K562 (cell line): Measurements from ENCODE around the gene CD69. TPM values are rescaled to one million over a fixed set of nuclear protein-coding genes. Genes with fewer than 3 reads are reported as not detected.

ENCODE experiments used
- ATAC-seq: fragments of 200-7000 bp; cut with Tn5 transposase; 3 replicates; pipeline ENCODE4 v1.9.1; 2020; ENCODE audit warnings: moderate library complexity
- BruUV-seq: library from RNA; stranded (reverse); fragments of 400-500 nt; replicated peaks from 2 replicates; lab custom pipeline; 2021; lab: Mats Ljungman, UMichigan
- CTCF ChIA-PET: fragments of 300-600 bp; formaldehyde crosslinking; extraction: SDS; loops from one replicate; lab custom pipeline; 2021; ENCODE audit warnings: low intra/inter-chr PET ratio; lab: Yijun Ruan, JAX
- POLR2A ChIA-PET: fragments of 300-600, 350-650 bp; sonication (Branson Sonifier 250); formaldehyde crosslinking; extraction: SDS; loops from one replicate; lab custom pipeline; 2021; ENCODE audit warnings: antibody characterized with exemption, inconsistent platforms; lab: Yijun Ruan, JAX
- DNase-seq, 4 experiments: peaks; one replicate each; pipeline versions ENCODE4 v3.0.0 to v3.0.0-alpha.2; 2011 to 2018; ENCODE audit warnings: low spot score in 3 of 4, mixed read lengths in 3 of 4; ENCODE audit errors: extremely low read depth in 1 of 4
- FAIRE-seq: peaks from 2 replicates; lab custom pipeline; 2011; peaks lifted over from hg19 to GRCh38; lab: Jason Lieb, UNC
- H2AFZ ChIP-seq: 2 replicates; pipeline ENCODE4 v1.6.0; 2011; ENCODE audit warnings: low read depth, low read length, control low read depth, inconsistent platforms
- H3K27ac ChIP-seq: fragments of 200-600 bp; 3 replicates; pipeline ENCODE4 v1.8.0; 2011; ENCODE audit warnings: low read depth, mild to moderate bottlenecking, control low read depth, inconsistent platforms, low read length, moderate library complexity, mixed read lengths; ENCODE audit errors: extremely low read depth
- H3K27me3 ChIP-seq, 2 experiments: fragments of 300-600 bp in 1 of 2; 2 replicates in 1 of 2; 3 replicates in 1 of 2; pipeline versions ENCODE4 v1.6.0 to v1.8.0; 2011; ENCODE audit warnings: inconsistent platforms in 2 of 2, low read length in 2 of 2, mild to moderate bottlenecking in 1 of 2, mixed read lengths in 1 of 2, moderate library complexity in 1 of 2; ENCODE audit not compliant: control insufficient read depth in 2 of 2, insufficient read depth in 2 of 2
- H3K36me3 ChIP-seq: fragments of 300-600 bp; 3 replicates; pipeline ENCODE4 v1.8.0; 2011; ENCODE audit warnings: mild to moderate bottlenecking, low read length, inconsistent platforms; ENCODE audit not compliant: control insufficient read depth, insufficient read depth
- H3K4me1 ChIP-seq, 2 experiments: fragments of 200-600 bp in 1 of 2; replicated peaks in 1 of 2; 2 replicates in 1 of 2; 3 replicates in 1 of 2; pipeline versions ENCODE4 v1.5.1 to v1.8.0; 2011; ENCODE audit warnings: inconsistent platforms in 2 of 2, low read length in 2 of 2, mild to moderate bottlenecking in 1 of 2, mixed read lengths in 1 of 2, moderate library complexity in 1 of 2; ENCODE audit not compliant: control insufficient read depth in 2 of 2, insufficient read depth in 2 of 2
- H3K4me2 ChIP-seq: 2 replicates; pipeline ENCODE4 v1.6.1; 2011; ENCODE audit warnings: low read length, control low read depth, inconsistent platforms, mixed read lengths; ENCODE audit not compliant: insufficient read depth
- H3K4me3 ChIP-seq: fragments of 200-600 bp; sonication (generic), shearing (Covaris generic); 2 replicates; pipeline ENCODE4 v1.5.1; 2016; ENCODE audit warnings: control low read depth, inconsistent platforms
- H3K79me2 ChIP-seq: fragments of 200-600 bp; 3 replicates; pipeline ENCODE4 v1.8.0; 2011; ENCODE audit warnings: low read length, inconsistent platforms; ENCODE audit not compliant: control insufficient read depth, insufficient read depth
- H3K9ac ChIP-seq, 2 experiments: 2 replicates each; pipeline versions ENCODE4 v1.6.0 to v1.6.1; 2011; ENCODE audit warnings: low read depth in 2 of 2, low read length in 2 of 2, control low read depth in 1 of 2, inconsistent platforms in 1 of 2, mild to moderate bottlenecking in 1 of 2, mixed read lengths in 1 of 2; ENCODE audit not compliant: insufficient read depth in 1 of 2
- H3K9me1 ChIP-seq: one replicate; pipeline ENCODE4 v1.6.0; 2011; ENCODE audit warnings: inconsistent platforms, mild to moderate bottlenecking, low read length, moderate library complexity; ENCODE audit not compliant: control insufficient read depth, insufficient read depth
- H3K9me3 ChIP-seq: replicated peaks from 2 replicates; pipeline ENCODE4 v1.5.1; 2011; ENCODE audit warnings: low read depth, low read length, inconsistent platforms; ENCODE audit not compliant: control insufficient read depth, insufficient read depth
- H4K20me1 ChIP-seq: replicated peaks from 2 replicates; pipeline ENCODE4 v1.6.1; 2011; ENCODE audit warnings: low read length, inconsistent platforms, mixed read lengths; ENCODE audit not compliant: control insufficient read depth, insufficient read depth
- CBFA2T2 ChIP-seq: fragments of 450-650 bp; conservative IDR thresholded peaks from 2 replicates; pipeline ENCODE4 v1.6.1; 2017; ENCODE audit warnings: mild to moderate bottlenecking
- ETV1 ChIP-seq: fragments of 450-650 bp; conservative IDR thresholded peaks from 2 replicates; pipeline ENCODE4 v1.6.1; 2016; ENCODE audit warnings: missing genetic modification characterization, control low read depth, low read depth, missing compliant biosample characterization
- FOXA3 ChIP-seq, 2 experiments: fragments of 450-650 bp in 1 of 2; sonication (generic) in 1 of 2; formaldehyde crosslinking; IDR thresholded peaks in 1 of 2; conservative IDR thresholded peaks in 1 of 2; 2 replicates each; pipeline versions ENCODE4 v1.4.0 to v1.8.0; 2020 to 2022; ENCODE audit warnings: mild to moderate bottlenecking in 2 of 2, missing genetic modification reagents in 1 of 2
- GABPB2 ChIP-seq: fragments of 250-450 bp; sonication (Bioruptor Pico); conservative IDR thresholded peaks from 2 replicates; pipeline ENCODE4 v1.5.1; 2021; ENCODE audit warnings: mild to moderate bottlenecking
- GTF2E2 ChIP-seq: fragments of 200-800 bp; sonication (Bioruptor generic); IDR thresholded peaks from 2 replicates; pipeline ENCODE4 v1.6.1; 2016; ENCODE audit warnings: missing genetic modification characterization, missing compliant biosample characterization
- HMGN3 ChIP-seq: IDR thresholded peaks from 2 replicates; pipeline ENCODE4 v1.6.1; 2011; ENCODE audit warnings: borderline replicate concordance, low read depth, mild to moderate bottlenecking, mixed read lengths, low read length; ENCODE audit not compliant: insufficient read length; ENCODE audit errors: extremely low read depth
- MNT ChIP-seq, 2 experiments: fragments of 450-650 bp; conservative IDR thresholded peaks; 2 replicates each; pipeline ENCODE4 v1.6.1; 2017; ENCODE audit warnings: mild to moderate bottlenecking in 2 of 2, moderate library complexity in 2 of 2
- RBBP5 ChIP-seq: fragments of 200-600 bp; sonication (generic); IDR thresholded peaks from 2 replicates; pipeline ENCODE4 v1.6.1; 2012; ENCODE audit warnings: borderline replicate concordance, mild to moderate bottlenecking, low read length, control low read depth, inconsistent platforms; ENCODE audit not compliant: insufficient read depth, poor library complexity, severe bottlenecking
- TRIM28 ChIP-seq: fragments of 450-650 bp; IDR thresholded peaks from 2 replicates; pipeline ENCODE4 v1.6.1; 2017
- ZFPM2 ChIP-seq: fragments of 250-450 bp; sonication (Bioruptor Pico); IDR thresholded peaks from 2 replicates; pipeline ENCODE4 v1.5.1; 2022; ENCODE audit warnings: mild to moderate bottlenecking
- ZKSCAN8 ChIP-seq: fragments of 200-800 bp; sonication (Bioruptor generic); IDR thresholded peaks from 2 replicates; pipeline ENCODE4 v1.6.1; 2016; ENCODE audit warnings: missing genetic modification characterization, missing compliant biosample characterization
- ZNF644 ChIP-seq: fragments of 200-800 bp; sonication (Bioruptor generic); IDR thresholded peaks from 2 replicates; pipeline ENCODE4 v1.6.1; 2016; ENCODE audit warnings: low read depth, missing genetic modification characterization, missing compliant biosample characterization
- WGBS: fragments of 100-300 bp; shearing (Covaris generic); methylation state at CpG from one replicate; pipeline ENCODE4 v1.1.6; 2016; ENCODE audit warnings: low coverage, mixed read lengths; ENCODE audit not compliant: insufficient coverage; ENCODE audit errors: missing lambda C conversion rate; 5-methylcytosine and 5-hydroxymethylcytosine counted together
- in situ Hi-C: fragments of 300-500 bp; cut with MboI; formaldehyde crosslinking; loops from 4 replicates; pipeline ENCODE4 v1.15.0; 2018; ENCODE audit warnings: inconsistent platforms, mixed read lengths
- intact Hi-C: fragments of 100-400 bp; cut with micrococcal nuclease; formaldehyde crosslinking; loops from 2 replicates; pipeline ENCODE4 v1.14.2; 2022
- polyA plus RNA-seq, 8 experiments: library from polyadenylated mRNA; depleted of rRNA in 4 of 8; stranded (reverse) in 5 of 8; unstranded in 3 of 8; fragments of >200 nt; fragmentation: Nextera tagmentation in 2 of 8; fragmentation: Illumina TruSeq in 1 of 8; extraction: Ambion mirVana in 2 of 8; extraction: Trizol in 1 of 8; gene quantifications; 2 replicates each; pipeline versions ENCODE4 v1.2.1 to v1.2.3, GENCODE V29; 2011 to 2014; ENCODE audit warnings: inconsistent platforms in 1 of 8, missing spikeins in 1 of 8
- total RNA-seq, 7 experiments: library from RNA; depleted of rRNA in 6 of 7; stranded (reverse); fragments of >200 nt in 6 of 7; fragmentation: Illumina TruSeq in 2 of 7; extraction: Trizol in 2 of 7; gene quantifications; 2 replicates each; pipeline versions ENCODE4 v1.2.1 to v1.2.3, GENCODE V29; 2011 to 2021; ENCODE audit warnings: low replicate concordance in 1 of 7
- TF ChIP-seq, protein P1 (sequence below): sonication (generic); formaldehyde crosslinking; IDR thresholded peaks from 2 replicates; pipeline ENCODE4 v1.8.1; 2022; ENCODE audit warnings: missing genetic modification reagents
- TF ChIP-seq, protein P2 (sequence below): fragments of 450-650 bp; IDR thresholded peaks from 2 replicates; pipeline ENCODE4 v1.6.1; 2018; ENCODE audit warnings: mild to moderate bottlenecking, low read depth; ENCODE audit not compliant: partially characterized antibody
- TF ChIP-seq, protein P3 (sequence below): fragments of 450-650 bp; IDR thresholded peaks from 2 replicates; pipeline ENCODE4 v1.7.0; 2016; ENCODE audit warnings: borderline replicate concordance

The CD69 gene
- total and polyA plus RNA-seq, 9 of the 15 experiments (the other 6 are each of a cell fraction or from before 2014, with no cell fraction given) = 11.7 to 243 (median 54.4) TPM

DNA sequence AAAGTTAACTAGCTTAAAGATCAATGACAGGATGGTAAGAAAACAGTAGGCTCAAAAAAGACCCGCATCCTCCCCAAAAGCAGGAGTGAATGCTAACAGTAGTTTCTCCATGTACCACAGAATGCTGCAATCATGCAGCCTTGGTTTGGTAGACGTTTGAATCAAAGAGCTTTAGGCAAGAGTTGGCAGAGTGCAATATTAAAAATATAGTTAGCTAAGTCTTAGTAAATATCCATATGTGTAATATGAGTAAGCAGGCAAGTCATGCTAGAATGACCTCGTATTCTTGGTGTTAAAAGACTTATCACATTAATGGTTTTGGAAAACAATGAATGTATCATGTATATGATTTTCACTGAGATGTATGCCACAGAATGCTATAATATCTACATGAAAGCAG is 47.8 kb upstream of the CD69 start:
- no peak for FAIRE-seq
- Histone ChIP-seq H3K79me2 (no peaks in the 10 kb centered on the region), H3K4me2 (no peak overlapping the region), H2AFZ (no peak overlapping the region), H3K27ac (no peak overlapping the region), H3K4me3 (no peak overlapping the region), H3K36me3 (no peaks in the 10 kb centered on the region), H3K9me3 (no peaks in the 10 kb centered on the region), H4K20me1 (no peaks in the 10 kb centered on the region), H3K9ac (no peak overlapping the region), H3K9me1 (no peaks in the 10 kb centered on the region), H3K4me1 (peaks cover 0 to under 1% of the 10 kb centered on the region in 2 experiments; a peak in 1 of 5 replicates), H3K27me3 (no peaks in the 10 kb centered on the region)
- DNase-seq = no peak
- POLR2A ChIA-PET = no interaction called here
- no peak for ATAC-seq
- in situ Hi-C loops = loop anchor here (25.0 kb wide), 1 partner anchor 329 kb away; the partner anchor contains the start of gene CLEC7A
- no peak for TF ChIP-seq GABPB2 (CRISPR knock-in tag)
- TF ChIP-seq GTF2E2 = no peak
- no peak for TF ChIP-seq ETV1 (tag)
- TF ChIP-seq CBFA2T2 = no peak
- TF ChIP-seq, protein P1, sequence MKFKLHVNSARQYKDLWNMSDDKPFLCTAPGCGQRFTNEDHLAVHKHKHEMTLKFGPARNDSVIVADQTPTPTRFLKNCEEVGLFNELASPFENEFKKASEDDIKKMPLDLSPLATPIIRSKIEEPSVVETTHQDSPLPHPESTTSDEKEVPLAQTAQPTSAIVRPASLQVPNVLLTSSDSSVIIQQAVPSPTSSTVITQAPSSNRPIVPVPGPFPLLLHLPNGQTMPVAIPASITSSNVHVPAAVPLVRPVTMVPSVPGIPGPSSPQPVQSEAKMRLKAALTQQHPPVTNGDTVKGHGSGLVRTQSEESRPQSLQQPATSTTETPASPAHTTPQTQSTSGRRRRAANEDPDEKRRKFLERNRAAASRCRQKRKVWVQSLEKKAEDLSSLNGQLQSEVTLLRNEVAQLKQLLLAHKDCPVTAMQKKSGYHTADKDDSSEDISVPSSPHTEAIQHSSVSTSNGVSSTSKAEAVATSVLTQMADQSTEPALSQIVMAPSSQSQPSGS (CRISPR knock-in tag) = no peak
- TF ChIP-seq RBBP5 = no peak
- no peak for TF ChIP-seq ZNF644 (tag)
- TF ChIP-seq FOXA3 (CRISPR knock-in tag; conservative IDR thresholded peaks at IDR 0.05 in 1 of 2, IDR thresholded peaks at IDR 0.05 in 1 of 2) = no peak
- TF ChIP-seq ZFPM2 (CRISPR knock-in tag) = no peak
- TF ChIP-seq, protein P2, sequence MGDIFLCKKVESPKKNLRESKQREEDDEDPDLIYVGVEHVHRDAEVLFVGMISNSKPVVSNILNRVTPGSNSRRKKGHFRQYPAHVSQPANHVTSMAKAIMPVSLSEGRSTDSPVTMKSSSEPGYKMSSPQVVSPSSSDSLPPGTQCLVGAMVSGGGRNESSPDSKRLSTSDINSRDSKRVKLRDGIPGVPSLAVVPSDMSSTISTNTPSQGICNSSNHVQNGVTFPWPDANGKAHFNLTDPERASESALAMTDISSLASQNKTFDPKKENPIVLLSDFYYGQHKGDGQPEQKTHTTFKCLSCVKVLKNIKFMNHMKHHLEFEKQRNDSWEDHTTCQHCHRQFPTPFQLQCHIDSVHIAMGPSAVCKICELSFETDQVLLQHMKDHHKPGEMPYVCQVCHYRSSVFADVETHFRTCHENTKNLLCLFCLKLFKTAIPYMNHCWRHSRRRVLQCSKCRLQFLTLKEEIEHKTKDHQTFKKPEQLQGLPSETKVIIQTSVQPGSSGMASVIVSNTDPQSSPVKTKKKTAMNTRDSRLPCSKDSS = no peak
- TF ChIP-seq HMGN3 = no peak
- TF ChIP-seq MNT (conservative IDR thresholded peaks at IDR 0.05) = no peak
- TF ChIP-seq, protein P3, sequence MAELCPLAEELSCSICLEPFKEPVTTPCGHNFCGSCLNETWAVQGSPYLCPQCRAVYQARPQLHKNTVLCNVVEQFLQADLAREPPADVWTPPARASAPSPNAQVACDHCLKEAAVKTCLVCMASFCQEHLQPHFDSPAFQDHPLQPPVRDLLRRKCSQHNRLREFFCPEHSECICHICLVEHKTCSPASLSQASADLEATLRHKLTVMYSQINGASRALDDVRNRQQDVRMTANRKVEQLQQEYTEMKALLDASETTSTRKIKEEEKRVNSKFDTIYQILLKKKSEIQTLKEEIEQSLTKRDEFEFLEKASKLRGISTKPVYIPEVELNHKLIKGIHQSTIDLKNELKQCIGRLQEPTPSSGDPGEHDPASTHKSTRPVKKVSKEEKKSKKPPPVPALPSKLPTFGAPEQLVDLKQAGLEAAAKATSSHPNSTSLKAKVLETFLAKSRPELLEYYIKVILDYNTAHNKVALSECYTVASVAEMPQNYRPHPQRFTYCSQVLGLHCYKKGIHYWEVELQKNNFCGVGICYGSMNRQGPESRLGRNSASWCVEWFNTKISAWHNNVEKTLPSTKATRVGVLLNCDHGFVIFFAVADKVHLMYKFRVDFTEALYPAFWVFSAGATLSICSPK = no peak
- TF ChIP-seq TRIM28 = no peak
- no peak for TF ChIP-seq ZKSCAN8
- intact Hi-C loops = no loop called here
- CTCF ChIA-PET = no interaction called here
- WGBS = 26% methylated on average over 3 of the region's 3 CpGs
- BruUV-seq = no TSS peak
